ENCODE results near the gene HDAC2. TPM values are rescaled to one million over a fixed set of nuclear protein-coding genes. Genes with fewer than 3 reads are reported as not detected.
"Not testable (repeated sequence)": the region's sequence is repeated elsewhere in the genome, so short reads cannot be mapped to it uniquely, and the experiment has no call there.

HDAC2 gene
- total RNA-seq (100 to 1,000 TPM; 115 to 121 TPM), polyA plus RNA-seq (76.8 TPM)

DNA sequence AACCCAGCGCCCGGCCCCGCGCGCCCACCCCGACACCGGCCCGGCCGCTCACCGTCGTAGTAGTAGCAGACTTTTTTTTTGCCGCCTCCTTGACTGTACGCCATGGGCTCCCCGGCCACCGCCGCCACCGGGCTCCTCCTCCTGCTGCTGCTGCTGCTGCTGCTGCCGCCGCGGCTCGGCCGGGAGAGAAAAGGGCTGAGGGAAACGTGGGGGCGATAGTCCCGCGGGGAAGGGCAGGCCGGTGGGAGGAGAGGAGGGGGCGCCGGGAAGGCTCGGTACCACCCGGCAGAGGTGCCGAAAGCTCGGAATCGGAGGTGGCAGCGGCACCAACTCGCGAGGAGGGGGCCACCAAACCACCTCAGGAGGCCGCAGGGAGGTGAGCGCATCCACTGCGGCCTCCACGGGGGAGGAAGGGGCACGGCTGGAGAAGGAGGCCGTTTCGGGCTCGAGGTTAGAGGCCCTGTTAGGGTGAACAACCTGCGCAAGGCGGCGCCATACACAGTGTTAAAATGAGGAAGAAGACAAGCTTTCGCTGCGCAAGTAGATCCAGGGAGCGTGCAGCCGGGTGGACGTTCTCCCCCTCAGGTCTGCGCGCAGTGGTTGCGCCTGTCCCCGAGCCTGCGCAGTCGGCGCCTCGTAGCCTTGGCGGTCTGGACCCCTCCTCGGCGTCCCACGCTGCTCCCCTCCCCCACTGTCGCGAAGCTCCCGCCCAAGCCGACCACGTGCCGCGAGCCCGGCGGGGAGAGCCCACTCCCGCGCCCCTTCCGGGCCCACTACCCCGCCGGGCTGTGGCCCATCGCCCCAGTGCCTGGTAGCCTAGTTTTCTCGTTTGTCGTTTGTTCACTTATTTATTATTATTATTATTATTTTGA, at the start of gene HDAC2:
HDAC2 (minus strand) TSS at position 344 of the 872 bp plus-strand sequence; CDS start at position 104, 240 bp downstream.
- H3K27me3 Mint-ChIP-seq, result peaks cover 0 to 3% of the 10 kb centered on the region in 2 donors
- H3K4me3 ChIP-seq (ENCODE audit: low read length), result peak within 1 kb of the TSS; percentile 82
- CTCF ChIA-PET, result interaction anchor here (1.3 to 1.4 kb wide), 2 partner anchors 10 to 13 kb away, joined by 3 to 6 read pairs; no protein-coding TSS in a partner anchor

GRCh38 chr6:114020196-114020595, 49.2 kb upstream of the HDAC2 start:
- no peaks in the 10 kb centered on the region for H3K4me1 Mint-ChIP-seq
- DNase-seq, result no peak
- Histone ChIP-seq H3K4me3 (ENCODE audit: low read length) (no peak overlapping the region), H3K27ac (ENCODE audit: low read depth, low read length) (no peak overlapping the region), H3K27me3 (ENCODE audit: insufficient read depth, low read length, poor library complexity, severe bottlenecking) (no peaks in the 10 kb centered on the region), H3K9me3 (ENCODE audit: low read length) (no peaks in the 10 kb centered on the region), H3K36me3 (ENCODE audit: insufficient read depth, low read length) (no peaks in the 10 kb centered on the region), H3K4me1 (ENCODE audit: insufficient read depth, low read length) (no peaks in the 10 kb centered on the region)
- no peaks in the 10 kb centered on the region for H3K9me3 Mint-ChIP-seq
- POLR2A ChIA-PET, result no interaction called here
- no peaks in the 10 kb centered on the region for H3K36me3 Mint-ChIP-seq
- H3K27me3 Mint-ChIP-seq, result peaks cover 0 to 14% of the 10 kb centered on the region in 2 donors
- H3K27ac Mint-ChIP-seq, result no peak overlapping the region
- CTCF ChIA-PET, result no interaction called here
- H3K4me3 Mint-ChIP-seq, result no peak overlapping the region

More for the DNA sequence above, at the start of gene HDAC2:
- H3K9me3 Mint-ChIP-seq, result no peaks in the 10 kb centered on the region
- H3K36me3 ChIP-seq (ENCODE audit: insufficient read depth, low read length), result no peaks in the 10 kb centered on the region
- H3K9me3 ChIP-seq (ENCODE audit: low read length), result no peaks in the 10 kb centered on the region
- H3K4me1 Mint-ChIP-seq, result peaks cover 34 to 55% (median 44%) of the 10 kb centered on the region in 3 donors
- peak within 1 kb of the TSS; percentile 79 for H3K27ac ChIP-seq (ENCODE audit: low read depth, low read length)
- peak within 1 kb of the TSS; percentile 96 to 100 (median 97) for H3K27ac Mint-ChIP-seq
- DNase-seq, result peak; percentile 73 to 90 (median 82)
- no peaks in the 10 kb centered on the region for H3K27me3 ChIP-seq (ENCODE audit: insufficient read depth, low read length, poor library complexity, severe bottlenecking)
- peaks cover 0 to 12% (median 0%) of the 10 kb centered on the region in 3 donors for H3K36me3 Mint-ChIP-seq
- H3K4me1 ChIP-seq (ENCODE audit: insufficient read depth, low read length), result peaks cover 28% of the 10 kb centered on the region
- POLR2A ChIA-PET, result interaction anchor here (0.9 kb wide), 1 partner anchor 9 kb away, joined by 3 read pairs; no protein-coding TSS in a partner anchor
- H3K4me3 Mint-ChIP-seq, result peak within 1 kb of the TSS; percentile 96 to 100 (median 98)

GRCh38 chr6:114017146-114017545, 46.2 kb upstream of the HDAC2 start:
- H3K27me3 Mint-ChIP-seq, CTCF ChIA-PET: not testable (repeated sequence)

GRCh38 chr6:114014106-114014505, 43.2 kb upstream of the HDAC2 start:
- H3K9me3 Mint-ChIP-seq; H3K27ac Mint-ChIP-seq; H3K36me3 Mint-ChIP-seq; CTCF ChIA-PET; H3K4me3 Mint-ChIP-seq; H3K4me3 ChIP-seq (ENCODE audit: low read length); H3K27ac ChIP-seq (ENCODE audit: low read depth, low read length); H3K4me1 Mint-ChIP-seq; POLR2A ChIA-PET; H3K4me1 ChIP-seq (ENCODE audit: insufficient read depth, low read length); H3K36me3 ChIP-seq (ENCODE audit: insufficient read depth, low read length); H3K9me3 ChIP-seq (ENCODE audit: low read length); DNase-seq; H3K27me3 ChIP-seq (ENCODE audit: insufficient read depth, low read length, poor library complexity, severe bottlenecking): not testable (repeated sequence)
- H3K27me3 Mint-ChIP-seq, result peaks cover 0 to 12% of the 10 kb centered on the region in 2 donors

More at GRCh38 chr6:114017146-114017545, 46.2 kb upstream of the HDAC2 start:
- DNase-seq; POLR2A ChIA-PET; H3K4me3 Mint-ChIP-seq; H3K27ac ChIP-seq (ENCODE audit: low read depth, low read length); H3K9me3 Mint-ChIP-seq; H3K27me3 ChIP-seq (ENCODE audit: insufficient read depth, low read length, poor library complexity, severe bottlenecking); H3K4me3 ChIP-seq (ENCODE audit: low read length); H3K36me3 Mint-ChIP-seq; H3K4me1 Mint-ChIP-seq; H3K4me1 ChIP-seq (ENCODE audit: insufficient read depth, low read length); H3K27ac Mint-ChIP-seq; H3K36me3 ChIP-seq (ENCODE audit: insufficient read depth, low read length); H3K9me3 ChIP-seq (ENCODE audit: low read length): not testable (repeated sequence)

DNA sequence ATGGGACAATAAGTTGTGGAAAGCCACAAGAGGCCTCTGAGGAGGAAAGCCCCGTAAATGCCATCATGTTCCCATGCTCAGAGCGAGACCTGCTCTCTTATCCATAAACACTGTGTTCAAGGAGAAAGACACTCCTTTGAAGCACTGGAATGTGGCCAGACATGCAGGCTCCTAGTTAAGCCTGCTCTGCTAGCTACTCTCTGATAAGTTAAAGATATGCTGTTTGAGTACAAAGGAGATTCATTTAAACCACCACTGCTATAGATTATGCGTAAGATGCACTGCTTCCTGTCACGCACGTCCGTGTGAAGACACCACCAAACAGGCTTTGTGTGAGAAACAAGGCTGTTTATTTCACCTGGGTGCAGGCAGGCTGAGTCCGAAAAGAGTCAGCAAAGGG, 40.5 kb upstream of the HDAC2 start:
- CTCF ChIA-PET; H3K4me3 Mint-ChIP-seq; H3K36me3 Mint-ChIP-seq; DNase-seq; POLR2A ChIA-PET; H3K36me3 ChIP-seq (ENCODE audit: insufficient read depth, low read length); H3K27ac ChIP-seq (ENCODE audit: low read depth, low read length); H3K4me3 ChIP-seq (ENCODE audit: low read length); H3K27me3 ChIP-seq (ENCODE audit: insufficient read depth, low read length, poor library complexity, severe bottlenecking); H3K9me3 ChIP-seq (ENCODE audit: low read length); H3K4me1 ChIP-seq (ENCODE audit: insufficient read depth, low read length); H3K9me3 Mint-ChIP-seq: not testable (repeated sequence)
- peaks cover 12 to 14% (median 13%) of the 10 kb centered on the region in 3 donors for H3K4me1 Mint-ChIP-seq
- H3K27me3 Mint-ChIP-seq, result peaks cover 0 to 24% of the 10 kb centered on the region in 2 donors
- peak overlapping the region in 3 of 8 donors; percentile 8 to 54 (median 39) for H3K27ac Mint-ChIP-seq

- H3K27me3 Mint-ChIP-seq, result peaks cover 0 to 31% of the 10 kb centered on the region in 2 donors
- H3K27ac Mint-ChIP-seq, result no peak overlapping the region
- Histone ChIP-seq H3K27ac (ENCODE audit: low read depth, low read length) (no peak overlapping the region), H3K36me3 (ENCODE audit: insufficient read depth, low read length) (no peaks in the 10 kb centered on the region), H3K9me3 (ENCODE audit: low read length) (no peaks in the 10 kb centered on the region), H3K4me3 (ENCODE audit: low read length) (no peak overlapping the region), H3K27me3 (ENCODE audit: insufficient read depth, low read length, poor library complexity, severe bottlenecking) (no peaks in the 10 kb centered on the region), H3K4me1 (ENCODE audit: insufficient read depth, low read length) (no peaks in the 10 kb centered on the region)
- H3K4me1 Mint-ChIP-seq, result peaks cover 12 to 14% (median 13%) of the 10 kb centered on the region in 3 donors
- no peak overlapping the region for H3K4me3 Mint-ChIP-seq
- no peak for DNase-seq
- H3K36me3 Mint-ChIP-seq, result no peaks in the 10 kb centered on the region
- POLR2A ChIA-PET, result no interaction called here
- no peaks in the 10 kb centered on the region for H3K9me3 Mint-ChIP-seq
- CTCF ChIA-PET, result no interaction called here
Measured at GRCh38 chr6:114010540-114010939, 39.6 kb upstream of the HDAC2 start.

- Mint-ChIP-seq H3K4me3 (no peak overlapping the region), H3K36me3 (no peaks in the 10 kb centered on the region), H3K4me1 (peaks cover 12 to 14% (median 13%) of the 10 kb centered on the region in 3 donors), H3K9me3 (peaks cover 0 to 3% (median 0%) of the 10 kb centered on the region in 5 donors), H3K27ac (no peak overlapping the region), H3K27me3 (peaks cover 0 to 42% of the 10 kb centered on the region in 2 donors)
- DNase-seq, result no peak
- H3K9me3 ChIP-seq (ENCODE audit: low read length), result no peaks in the 10 kb centered on the region
- POLR2A ChIA-PET, result no interaction called here
- H3K36me3 ChIP-seq (ENCODE audit: insufficient read depth, low read length), result no peaks in the 10 kb centered on the region
- H3K27ac ChIP-seq (ENCODE audit: low read depth, low read length), result no peak overlapping the region
- no peaks in the 10 kb centered on the region for H3K4me1 ChIP-seq (ENCODE audit: insufficient read depth, low read length)
- no peak overlapping the region for H3K4me3 ChIP-seq (ENCODE audit: low read length)
- CTCF ChIA-PET, result no interaction called here
- H3K27me3 ChIP-seq (ENCODE audit: insufficient read depth, low read length, poor library complexity, severe bottlenecking), result no peaks in the 10 kb centered on the region
Measured at GRCh38 chr6:114009192-114009591, 38.2 kb upstream of the HDAC2 start.

DNA sequence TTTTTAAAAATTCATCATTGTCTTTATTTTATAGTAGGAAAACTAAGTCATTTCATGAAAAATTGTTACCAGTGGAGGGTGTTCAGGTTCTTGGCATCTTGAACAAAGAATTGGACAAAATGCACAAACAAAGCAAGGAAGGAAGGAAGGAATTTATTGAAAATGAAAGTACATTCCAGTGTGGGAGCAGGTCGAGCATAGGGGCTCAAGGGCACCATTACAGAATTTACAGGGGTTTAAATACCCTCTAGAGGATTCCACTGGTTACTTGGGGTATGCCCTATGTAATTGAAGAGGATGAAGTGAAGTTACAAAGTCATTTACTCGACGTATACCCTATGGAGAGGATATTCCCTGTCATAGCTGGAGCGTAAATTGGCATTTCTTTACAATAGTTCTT, 37.4 kb upstream of the HDAC2 start:
- peaks cover 0 to 3% (median 0%) of the 10 kb centered on the region in 5 donors for H3K9me3 Mint-ChIP-seq
- H3K9me3 ChIP-seq (ENCODE audit: low read length), result no peaks in the 10 kb centered on the region
- peaks cover 2 to 46% of the 10 kb centered on the region in 2 donors for H3K27me3 Mint-ChIP-seq
- H3K36me3 ChIP-seq (ENCODE audit: insufficient read depth, low read length), result no peaks in the 10 kb centered on the region
- no peak overlapping the region for H3K27ac Mint-ChIP-seq
- ChIA-PET CTCF (no interaction called here), POLR2A (no interaction called here)
- no peaks in the 10 kb centered on the region for H3K27me3 ChIP-seq (ENCODE audit: insufficient read depth, low read length, poor library complexity, severe bottlenecking)
- no peaks in the 10 kb centered on the region for H3K4me1 ChIP-seq (ENCODE audit: insufficient read depth, low read length)
- no peak for DNase-seq
- no peaks in the 10 kb centered on the region for H3K36me3 Mint-ChIP-seq
- H3K4me3 Mint-ChIP-seq, result no peak overlapping the region
- peaks cover 12 to 14% (median 13%) of the 10 kb centered on the region in 3 donors for H3K4me1 Mint-ChIP-seq
- no peak overlapping the region for H3K27ac ChIP-seq (ENCODE audit: low read depth, low read length)
- no peak overlapping the region for H3K4me3 ChIP-seq (ENCODE audit: low read length)

Data from CD8-positive, alpha-beta memory T cell (primary cell).